Activated CD4-positive, alpha-beta T cell treated with anti-CD3 and anti-CD28 coated beads, Interleukin-2, amount 50 U/mL, for 1 hour (primary cell): ENCODE measurements around the gene ATP2B2.

Source experiments
- DNase-seq: peaks from one replicate; pipeline ENCODE4 v3.0.0-alpha.2; 2020

The ATP2B2 gene

DNA sequence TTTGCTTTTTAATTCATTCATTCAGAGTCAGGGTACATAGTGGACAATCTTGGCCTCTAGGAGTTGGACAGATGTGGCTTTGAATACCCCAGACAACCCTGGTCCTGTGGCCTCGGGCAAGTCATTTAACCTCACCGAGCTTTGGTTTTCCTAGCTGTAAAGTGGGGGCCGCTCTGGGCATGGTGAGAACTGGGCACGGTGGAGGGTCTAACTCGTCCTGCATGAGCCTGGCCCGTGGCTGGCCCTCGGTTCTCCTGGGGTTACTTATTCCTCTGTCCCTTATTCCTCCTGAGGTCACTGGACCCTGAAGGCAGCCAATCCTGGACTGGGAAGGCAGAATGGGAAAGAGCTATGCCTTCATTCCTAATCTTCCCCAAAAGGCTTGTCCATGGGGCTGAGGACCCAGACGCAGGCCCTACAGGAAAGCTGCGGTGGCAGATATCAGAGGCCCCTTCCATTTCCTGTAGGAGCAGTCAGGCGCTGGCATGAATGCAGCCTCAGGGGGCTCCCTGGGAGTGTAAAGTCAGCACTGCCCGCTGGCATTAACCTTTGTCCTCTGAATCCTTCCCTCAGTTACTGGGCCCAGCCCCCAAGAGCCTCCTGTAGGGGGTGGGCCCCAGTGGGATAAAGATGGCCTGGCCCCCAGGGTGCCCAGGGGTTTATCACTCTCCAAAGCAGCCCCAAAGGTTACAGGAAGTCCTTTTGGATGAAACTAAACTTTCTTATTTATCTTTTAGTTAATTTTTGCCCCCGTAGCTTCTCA is 166.6 kb downstream of the ATP2B2 start:
- no peak for DNase-seq

DNA sequence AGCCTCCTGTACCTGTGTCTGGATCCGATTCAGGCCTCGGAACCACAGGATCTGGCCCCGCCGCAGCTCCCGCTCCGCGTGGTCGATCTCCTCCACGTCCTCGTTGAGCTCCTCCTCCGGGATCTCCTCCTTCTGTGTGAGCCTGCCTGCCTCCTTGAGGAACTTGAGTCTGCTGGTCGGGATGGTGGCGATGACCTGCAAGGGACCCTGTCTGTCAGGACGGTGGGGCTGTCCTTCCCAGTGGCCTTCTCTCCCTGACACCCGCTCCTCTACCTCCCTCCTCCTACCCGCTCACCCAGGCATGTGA is 167.3 kb downstream of the ATP2B2 start:
- no peak for DNase-seq

DNA sequence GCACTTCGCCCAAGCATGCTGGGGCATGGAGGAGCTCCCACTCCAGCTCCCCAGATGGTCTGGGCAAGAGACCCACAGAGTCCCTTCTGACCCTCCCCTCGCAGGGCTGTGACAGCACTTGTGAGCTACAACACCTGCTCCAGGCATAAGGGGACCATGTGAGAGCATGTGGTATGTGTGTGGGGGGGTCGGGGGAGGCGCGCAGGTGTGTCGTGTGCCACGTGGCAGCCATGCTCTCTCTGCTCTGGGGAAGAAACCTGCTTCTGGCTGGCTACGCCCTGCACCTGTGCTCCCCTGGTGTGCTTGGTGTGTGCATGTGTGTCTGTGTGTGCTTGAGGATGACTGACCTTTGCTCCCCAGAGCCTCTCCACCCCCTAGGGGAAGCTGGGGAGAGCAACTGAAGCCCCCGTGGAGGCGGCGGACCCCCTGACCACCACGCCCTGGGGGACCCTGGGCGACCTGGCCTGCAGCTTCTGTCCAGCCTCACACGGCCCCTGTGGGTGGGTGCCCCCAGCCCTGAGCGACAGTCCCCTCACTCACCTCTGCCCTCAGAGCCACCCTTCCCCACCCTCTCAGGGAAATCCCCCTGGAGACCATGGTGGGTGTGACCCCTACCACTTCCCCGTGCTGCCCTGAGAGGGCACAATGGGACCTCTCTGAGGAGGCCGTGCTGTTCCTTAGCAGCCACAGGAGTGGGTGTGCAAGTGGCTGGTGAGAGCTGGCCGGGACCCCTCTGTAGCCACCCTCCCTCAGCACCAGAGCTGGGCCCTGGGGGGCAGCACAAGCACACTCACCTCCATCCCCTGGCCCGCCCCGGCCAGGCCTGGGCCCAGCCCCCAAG is 167.8 kb downstream of the ATP2B2 start:
- DNase-seq, result no peak

- DNase-seq, result no peak
These were observed 168.6 kb downstream of the ATP2B2 start for GRCh38 chr3:10336761-10337160.

DNA sequence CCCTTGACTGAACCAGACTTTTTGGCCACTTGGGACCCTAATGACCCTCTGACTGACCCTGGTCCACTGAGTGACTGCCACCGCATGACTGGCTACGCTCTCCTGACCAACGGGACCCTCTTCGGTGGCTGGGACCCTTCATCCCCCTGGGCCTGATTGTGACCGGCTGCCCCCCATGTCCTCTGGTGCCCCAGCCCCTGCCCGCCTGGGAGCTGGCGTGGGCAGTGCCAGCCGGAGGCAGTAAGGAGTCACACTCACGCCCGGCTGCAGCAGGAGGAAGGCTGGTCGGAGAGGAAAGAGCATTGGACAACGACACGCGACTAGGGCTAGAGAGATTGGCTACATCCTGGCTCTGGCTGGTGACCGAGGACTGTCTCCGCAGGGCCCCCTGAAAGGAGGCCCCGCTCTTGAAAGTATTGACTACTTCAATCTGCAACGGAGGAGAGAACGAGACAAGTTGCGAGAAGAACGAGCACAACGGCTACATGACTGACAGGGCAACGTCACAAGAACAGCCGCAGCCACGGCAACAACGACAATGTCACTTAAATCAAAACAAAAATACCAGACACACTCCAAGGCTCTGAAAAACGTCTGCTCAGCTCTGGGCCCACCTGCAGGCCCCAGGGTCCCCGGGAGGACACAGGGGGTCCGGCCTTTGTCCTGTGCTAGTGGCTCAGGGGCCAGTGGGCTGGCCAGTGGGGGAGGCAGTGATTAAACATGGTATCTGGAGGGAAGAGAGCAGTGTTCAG is 169.3 kb downstream of the ATP2B2 start:
- no peak for DNase-seq

- no peak for DNase-seq
These were observed 170.1 kb downstream of the ATP2B2 start for GRCh38 chr3:10335190-10335738.

- DNase-seq, result no peak
These were observed 170.9 kb downstream of the ATP2B2 start for GRCh38 chr3:10334459-10334858.

DNA sequence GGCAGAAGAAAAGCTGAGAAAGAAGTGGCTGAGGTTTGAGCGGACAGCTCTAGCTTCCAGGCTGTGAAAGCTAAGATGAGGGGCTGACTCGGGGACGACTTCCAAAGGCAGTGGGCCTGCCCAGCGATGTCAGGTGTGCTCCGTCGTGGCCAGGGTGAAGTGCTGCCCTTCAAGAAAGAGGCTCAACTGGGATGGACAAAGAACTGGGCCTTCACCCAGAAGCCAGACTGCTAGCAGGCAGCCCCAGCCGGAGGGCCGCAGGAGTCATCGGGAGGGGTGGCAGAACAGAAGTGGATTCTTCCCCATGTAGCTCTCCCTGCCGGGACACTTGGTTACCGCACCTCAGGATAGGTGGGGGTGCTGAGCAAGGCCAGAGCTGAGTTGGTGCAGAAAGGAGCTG is 171.3 kb downstream of the ATP2B2 start:
- DNase-seq, result no peak

GRCh38 chr3:10333349-10333650 is 172.1 kb downstream of the ATP2B2 start:
- no peak for DNase-seq

DNA sequence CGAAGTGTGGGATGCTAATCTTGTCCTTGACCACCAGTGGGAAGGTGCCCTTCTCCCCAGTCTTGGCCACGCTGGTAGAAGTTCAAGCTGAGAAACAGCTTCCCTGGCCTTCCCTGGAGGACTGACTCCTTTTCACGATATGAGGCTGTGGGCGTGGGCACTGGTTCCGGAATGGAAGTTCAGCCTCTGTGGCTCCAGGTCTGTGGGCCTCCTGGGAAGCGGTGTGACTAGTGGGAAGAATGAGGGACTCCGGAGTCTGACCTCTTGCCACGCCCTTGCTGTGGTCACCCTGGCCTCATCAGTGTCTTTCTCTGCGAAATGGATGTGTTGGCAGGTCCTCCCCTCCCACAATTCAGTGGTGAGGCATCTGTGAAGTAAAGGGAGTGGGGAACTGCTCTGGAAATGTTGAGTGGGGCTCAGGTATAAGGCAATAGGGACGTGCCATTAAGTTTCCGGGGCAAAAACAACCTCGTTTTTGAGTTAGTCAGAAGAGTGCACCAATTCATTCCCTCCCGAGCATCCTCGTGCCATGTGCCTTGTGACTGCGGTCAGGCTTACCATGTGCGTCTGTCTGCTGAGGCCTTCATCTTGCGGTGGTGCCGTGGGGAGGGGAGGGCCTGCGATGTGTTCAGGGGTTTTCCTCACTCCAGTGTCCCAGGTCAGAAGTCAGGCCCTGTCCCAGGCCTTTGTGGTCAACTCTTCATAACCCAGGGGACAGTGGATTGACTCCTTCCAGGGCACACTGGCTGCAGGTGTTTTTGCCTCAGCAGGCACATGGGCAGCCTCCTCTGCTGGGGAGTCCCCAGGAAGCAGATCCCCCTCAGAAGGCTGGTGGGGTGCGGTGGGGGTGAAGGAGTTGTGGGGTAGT is 172.7 kb downstream of the ATP2B2 start:
- DNase-seq, result no peak

DNA sequence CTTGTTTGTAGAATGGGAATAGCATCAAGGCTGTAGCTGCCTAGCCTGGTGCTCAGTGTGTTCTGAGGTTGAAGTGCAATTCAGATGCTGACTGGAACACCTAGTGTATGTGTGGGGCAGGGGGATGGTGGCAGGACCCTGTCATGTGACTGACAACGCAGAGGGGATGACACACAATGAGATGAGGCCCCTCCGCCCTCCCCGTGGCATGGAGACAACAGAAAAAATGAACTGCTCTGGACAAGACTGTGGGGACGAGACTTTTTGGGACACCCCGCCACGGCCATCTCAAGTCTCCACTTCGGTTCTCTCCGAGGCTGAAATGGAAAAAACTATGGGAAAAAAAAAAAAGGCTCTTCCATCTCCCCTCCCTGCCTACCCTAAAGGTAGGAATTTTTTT is 174.1 kb downstream of the ATP2B2 start:
- DNase-seq, result no peak

- no peak for DNase-seq
These were observed 175.1 kb downstream of the ATP2B2 start for GRCh38 chr3:10330319-10330718.

- no peak for DNase-seq
These were observed 175.8 kb downstream of the ATP2B2 start for GRCh38 chr3:10329495-10330015.

- no peak for DNase-seq
These were observed 176.8 kb downstream of the ATP2B2 start for GRCh38 chr3:10328460-10329071.

DNA sequence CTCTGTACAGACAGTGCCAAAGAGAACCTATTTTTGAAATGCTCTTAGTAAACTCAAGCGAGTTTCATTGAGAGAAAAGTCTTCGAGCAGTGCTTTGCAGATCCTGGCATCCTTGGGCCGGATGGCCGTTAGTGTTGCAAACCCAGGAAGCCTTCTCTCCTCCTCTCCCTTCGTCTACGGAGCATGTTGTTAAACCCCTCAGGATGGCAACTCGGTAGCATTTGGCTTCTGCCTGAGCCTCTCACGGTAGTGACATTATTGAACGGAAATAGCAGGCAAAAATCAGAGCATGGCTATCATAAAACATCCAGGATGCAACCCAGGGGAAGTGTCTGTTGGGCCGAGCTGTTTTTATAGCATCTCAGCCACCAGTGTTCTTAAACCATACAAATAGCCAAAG is 177.8 kb downstream of the ATP2B2 start:
- DNase-seq, result no peak

GRCh38 chr3:10322352-10322710 is 183.1 kb downstream of the ATP2B2 start:
- DNase-seq, result no peak

DNA sequence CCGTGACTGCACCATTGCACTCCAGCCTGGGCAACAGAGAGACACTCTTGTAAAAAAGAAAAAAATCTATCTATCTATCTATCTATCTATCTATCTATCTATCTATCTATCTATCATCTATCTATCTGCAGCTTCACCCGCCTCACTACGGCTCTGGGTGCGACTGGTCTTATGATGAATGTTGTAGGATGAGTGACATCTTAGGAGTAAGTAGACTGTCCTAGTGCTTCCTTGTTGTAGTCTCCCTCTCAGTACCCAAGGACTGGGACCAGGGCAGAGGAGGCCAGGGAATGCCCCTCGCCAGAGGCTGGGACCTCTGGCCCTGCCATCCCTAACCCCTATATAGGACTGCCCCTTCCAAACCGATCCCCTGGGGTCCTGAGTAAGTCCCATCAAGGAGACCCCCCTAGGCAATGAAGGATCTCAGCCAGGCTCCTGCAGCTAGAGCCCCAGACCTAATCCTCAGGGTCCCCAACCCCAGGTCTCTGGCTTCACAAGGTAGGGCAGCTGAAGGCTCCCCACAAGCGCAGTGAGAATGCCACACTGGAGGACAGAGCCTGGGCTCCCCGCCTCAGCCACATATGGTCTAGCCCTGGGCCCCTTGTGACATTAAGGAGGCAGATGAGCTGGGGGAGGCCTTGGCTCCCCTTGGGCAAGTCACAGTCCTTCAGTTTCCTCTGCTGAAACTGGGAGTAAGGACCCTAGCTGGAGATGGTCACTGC is 183.6 kb downstream of the ATP2B2 start:
- DNase-seq, result no peak

DNA sequence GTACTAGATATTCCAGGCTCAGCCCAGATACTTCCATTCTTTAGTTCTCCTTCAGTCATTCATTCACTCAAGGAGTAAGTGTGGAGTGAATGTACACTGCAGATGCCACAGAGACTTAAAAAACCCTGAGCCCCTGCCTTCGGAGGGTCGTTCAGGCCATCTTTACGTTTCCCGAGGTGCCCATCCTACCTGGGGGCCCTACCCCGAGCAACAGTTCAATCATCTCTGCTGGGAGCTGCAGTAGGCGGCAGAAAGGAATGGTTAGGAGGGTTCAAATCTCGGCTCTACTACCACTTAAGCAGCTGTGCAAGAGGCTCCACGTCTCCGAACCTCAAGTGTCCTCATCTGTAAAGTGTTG is 185.1 kb downstream of the ATP2B2 start:
- DNase-seq, result no peak

DNA sequence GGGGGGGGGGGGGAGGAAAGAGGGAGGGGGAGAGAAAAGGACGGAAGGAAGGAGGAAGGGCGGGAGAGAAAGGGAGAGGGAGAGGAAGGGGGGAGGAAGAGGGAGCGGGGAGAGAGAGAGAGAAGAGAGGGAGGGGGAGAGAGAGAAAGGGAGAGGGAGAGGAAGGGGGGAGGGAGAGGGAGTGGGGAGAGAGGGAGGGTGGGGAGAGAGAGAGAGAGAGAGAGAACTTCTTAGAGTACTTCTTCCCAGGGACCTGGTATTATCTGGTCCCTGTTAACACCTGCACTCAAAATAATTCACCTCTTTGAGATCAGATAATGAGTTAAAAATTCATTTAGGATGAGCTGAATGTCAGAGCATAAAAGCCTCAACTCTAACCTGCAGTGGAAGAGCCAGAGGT is 185.6 kb downstream of the ATP2B2 start:
- no peak for DNase-seq

DNA sequence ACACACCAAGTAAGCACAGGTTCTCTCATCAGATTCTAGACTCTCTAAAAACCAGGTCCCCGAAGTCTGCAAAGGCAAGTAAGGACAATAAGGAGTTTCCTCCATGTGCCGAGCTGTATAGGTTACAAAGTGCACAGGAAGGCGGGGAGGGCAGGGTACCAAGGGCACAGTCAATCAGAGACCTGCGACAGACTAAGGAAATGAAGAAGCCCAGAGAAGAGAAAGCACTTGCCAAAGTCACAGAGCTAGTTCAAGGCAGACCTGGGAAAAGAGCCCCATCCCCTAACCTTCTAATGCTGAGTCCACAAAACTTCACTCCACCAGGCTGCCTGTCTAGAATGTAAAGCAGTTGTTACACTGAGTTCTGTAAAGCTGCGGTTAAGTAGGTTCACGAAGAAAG is 186.1 kb downstream of the ATP2B2 start:
- DNase-seq, result no peak

- DNase-seq, result no peak
These were observed 187.4 kb downstream of the ATP2B2 start for GRCh38 chr3:10317961-10318350.
